Glomerular visceral epithelial cell (primary cell): ENCODE data around the gene NOP14.

Experiments used
- DNase-seq: peaks from one replicate; pipeline ENCODE4 v3.0.0-alpha.2; 2016; ENCODE audit errors: extremely low spot score

NOP14 gene

GRCh38 chr4:2914256-2915126 lies 48.7 kb downstream of the NOP14 start:
- DNase-seq: no peak

GRCh38 chr4:2913168-2913567 lies 50.0 kb downstream of the NOP14 start:
- DNase-seq: no peak

GRCh38 chr4:2911868-2912267 lies 51.3 kb downstream of the NOP14 start:
- DNase-seq: no peak

- no peak for DNase-seq
Measured at GRCh38 chr4:2910409-2910808, 52.8 kb downstream of the NOP14 start.

GRCh38 chr4:2909583-2909982 lies 53.6 kb downstream of the NOP14 start:
- no peak for DNase-seq

GRCh38 chr4:2908686-2909085 lies 54.5 kb downstream of the NOP14 start:
- no peak for DNase-seq

GRCh38 chr4:2907706-2908293 lies 55.4 kb downstream of the NOP14 start:
- no peak for DNase-seq

GRCh38 chr4:2907226-2907625 lies 56.0 kb downstream of the NOP14 start:
- no peak for DNase-seq

- no peak for DNase-seq
Measured at GRCh38 chr4:2906218-2906617, 57.0 kb downstream of the NOP14 start.

GRCh38 chr4:2905544-2905943 lies 57.7 kb downstream of the NOP14 start:
- DNase-seq: no peak

- DNase-seq: no peak
Measured at GRCh38 chr4:2902126-2902525, 61.1 kb downstream of the NOP14 start.

- no peak for DNase-seq
Measured at GRCh38 chr4:2901186-2901585, 62.0 kb downstream of the NOP14 start.

- DNase-seq: no peak
Measured at GRCh38 chr4:2900741-2901140, 62.5 kb downstream of the NOP14 start.

- DNase-seq: no peak
Measured at GRCh38 chr4:2898001-2898400, 65.2 kb downstream of the NOP14 start.

GRCh38 chr4:2893772-2894171 lies 69.4 kb downstream of the NOP14 start:
- DNase-seq: no peak

- no peak for DNase-seq
Measured at GRCh38 chr4:2891294-2891693, 71.9 kb downstream of the NOP14 start.

GRCh38 chr4:2888886-2889285 lies 74.3 kb downstream of the NOP14 start:
- DNase-seq: no peak
